HL-60 (cell line): ENCODE data around the gene SH2B3.

ENCODE experiments used
- DNase-seq, 2 experiments: peaks; one replicate each; pipeline ENCODE4 v3.0.0-alpha.2; 2010 to 2020; ENCODE audit warnings: low read depth in 1 of 2, low spot score in 1 of 2
- H3K27ac ChIP-seq: fragments of 250-450 bp; sonication (Bioruptor Pico); replicated peaks from 2 replicates; pipeline ENCODE4 v1.5.1; 2020; ENCODE audit warnings: mild to moderate bottlenecking, moderate library complexity
- H3K27me3 ChIP-seq: fragments of 250-450 bp; sonication (Bioruptor Pico); 2 replicates; pipeline ENCODE4 v1.5.1; 2021; ENCODE audit warnings: mild to moderate bottlenecking, moderate library complexity; ENCODE audit not compliant: insufficient read depth, poor library complexity, severe bottlenecking
- H3K4me3 ChIP-seq: replicated peaks from 2 replicates; pipeline ENCODE4 v1.5.1; 2011; ENCODE audit warnings: mild to moderate bottlenecking, control low read depth, low read length; ENCODE audit not compliant: insufficient read depth
- GABPA ChIP-seq: IDR thresholded peaks from 2 replicates; pipeline ENCODE4 v1.6.1; 2012; ENCODE audit warnings: low read depth
- POLR2AphosphoS5 ChIP-seq: IDR thresholded peaks from 2 replicates; pipeline ENCODE4 v1.6.1; 2012; ENCODE audit warnings: low read depth
- SPI1 ChIP-seq: IDR thresholded peaks from 2 replicates; pipeline ENCODE4 v1.6.1; 2012; ENCODE audit warnings: low read depth, mild to moderate bottlenecking, borderline replicate concordance
- TF ChIP-seq, protein P1 (sequence below): IDR thresholded peaks from 2 replicates; pipeline ENCODE4 v1.6.1; 2012; ENCODE audit warnings: low read depth; ENCODE audit not compliant: insufficient replicate concordance
- TF ChIP-seq, protein P2 (sequence below): IDR thresholded peaks from one replicate; pipeline ENCODE4 v1.5.1; 2011; ENCODE audit warnings: low read length, control low read depth, inconsistent platforms; ENCODE audit not compliant: insufficient read depth

SH2B3 gene

DNA sequence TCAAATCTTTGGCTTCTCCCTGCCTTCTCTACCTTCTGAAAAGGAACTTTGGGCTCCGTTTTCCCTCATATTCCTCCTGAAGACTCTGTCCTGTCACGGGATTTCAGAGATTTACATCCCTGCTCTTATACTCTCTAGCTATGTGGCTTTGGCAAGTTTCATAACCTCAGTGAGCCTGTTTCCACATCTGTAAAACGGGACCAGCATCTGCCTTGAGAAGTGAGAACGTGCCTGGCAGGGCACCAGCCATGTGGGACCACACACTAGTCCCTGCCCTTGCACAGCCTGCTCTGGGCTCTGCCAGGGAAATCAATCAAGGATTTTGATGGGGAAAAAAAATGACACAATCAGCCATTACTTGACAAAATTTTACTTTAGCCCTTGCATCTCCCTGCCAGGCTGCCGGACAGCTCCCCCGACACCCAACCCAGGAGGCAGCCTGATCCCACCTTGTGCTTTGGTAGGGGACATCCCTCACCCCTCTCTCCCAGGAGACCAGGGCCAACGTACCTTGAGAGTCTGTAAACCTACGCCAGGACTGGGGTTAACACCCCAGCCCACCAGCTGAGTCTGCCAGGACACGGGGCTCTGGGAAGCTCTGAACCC lies 45.3 kb upstream of the SH2B3 start:
- no peaks in the 10 kb centered on the region for H3K27me3 ChIP-seq
- H3K27ac ChIP-seq = no peak overlapping the region
- no peak for DNase-seq
- TF ChIP-seq SPI1 (no peak), GABPA (no peak)
- TF ChIP-seq, protein P1, sequence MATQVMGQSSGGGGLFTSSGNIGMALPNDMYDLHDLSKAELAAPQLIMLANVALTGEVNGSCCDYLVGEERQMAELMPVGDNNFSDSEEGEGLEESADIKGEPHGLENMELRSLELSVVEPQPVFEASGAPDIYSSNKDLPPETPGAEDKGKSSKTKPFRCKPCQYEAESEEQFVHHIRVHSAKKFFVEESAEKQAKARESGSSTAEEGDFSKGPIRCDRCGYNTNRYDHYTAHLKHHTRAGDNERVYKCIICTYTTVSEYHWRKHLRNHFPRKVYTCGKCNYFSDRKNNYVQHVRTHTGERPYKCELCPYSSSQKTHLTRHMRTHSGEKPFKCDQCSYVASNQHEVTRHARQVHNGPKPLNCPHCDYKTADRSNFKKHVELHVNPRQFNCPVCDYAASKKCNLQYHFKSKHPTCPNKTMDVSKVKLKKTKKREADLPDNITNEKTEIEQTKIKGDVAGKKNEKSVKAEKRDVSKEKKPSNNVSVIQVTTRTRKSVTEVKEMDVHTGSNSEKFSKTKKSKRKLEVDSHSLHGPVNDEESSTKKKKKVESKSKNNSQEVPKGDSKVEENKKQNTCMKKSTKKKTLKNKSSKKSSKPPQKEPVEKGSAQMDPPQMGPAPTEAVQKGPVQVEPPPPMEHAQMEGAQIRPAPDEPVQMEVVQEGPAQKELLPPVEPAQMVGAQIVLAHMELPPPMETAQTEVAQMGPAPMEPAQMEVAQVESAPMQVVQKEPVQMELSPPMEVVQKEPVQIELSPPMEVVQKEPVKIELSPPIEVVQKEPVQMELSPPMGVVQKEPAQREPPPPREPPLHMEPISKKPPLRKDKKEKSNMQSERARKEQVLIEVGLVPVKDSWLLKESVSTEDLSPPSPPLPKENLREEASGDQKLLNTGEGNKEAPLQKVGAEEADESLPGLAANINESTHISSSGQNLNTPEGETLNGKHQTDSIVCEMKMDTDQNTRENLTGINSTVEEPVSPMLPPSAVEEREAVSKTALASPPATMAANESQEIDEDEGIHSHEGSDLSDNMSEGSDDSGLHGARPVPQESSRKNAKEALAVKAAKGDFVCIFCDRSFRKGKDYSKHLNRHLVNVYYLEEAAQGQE = no peak
- TF ChIP-seq, protein P2, sequence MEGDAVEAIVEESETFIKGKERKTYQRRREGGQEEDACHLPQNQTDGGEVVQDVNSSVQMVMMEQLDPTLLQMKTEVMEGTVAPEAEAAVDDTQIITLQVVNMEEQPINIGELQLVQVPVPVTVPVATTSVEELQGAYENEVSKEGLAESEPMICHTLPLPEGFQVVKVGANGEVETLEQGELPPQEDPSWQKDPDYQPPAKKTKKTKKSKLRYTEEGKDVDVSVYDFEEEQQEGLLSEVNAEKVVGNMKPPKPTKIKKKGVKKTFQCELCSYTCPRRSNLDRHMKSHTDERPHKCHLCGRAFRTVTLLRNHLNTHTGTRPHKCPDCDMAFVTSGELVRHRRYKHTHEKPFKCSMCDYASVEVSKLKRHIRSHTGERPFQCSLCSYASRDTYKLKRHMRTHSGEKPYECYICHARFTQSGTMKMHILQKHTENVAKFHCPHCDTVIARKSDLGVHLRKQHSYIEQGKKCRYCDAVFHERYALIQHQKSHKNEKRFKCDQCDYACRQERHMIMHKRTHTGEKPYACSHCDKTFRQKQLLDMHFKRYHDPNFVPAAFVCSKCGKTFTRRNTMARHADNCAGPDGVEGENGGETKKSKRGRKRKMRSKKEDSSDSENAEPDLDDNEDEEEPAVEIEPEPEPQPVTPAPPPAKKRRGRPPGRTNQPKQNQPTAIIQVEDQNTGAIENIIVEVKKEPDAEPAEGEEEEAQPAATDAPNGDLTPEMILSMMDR = no peak
- H3K4me3 ChIP-seq = no peak overlapping the region

DNA sequence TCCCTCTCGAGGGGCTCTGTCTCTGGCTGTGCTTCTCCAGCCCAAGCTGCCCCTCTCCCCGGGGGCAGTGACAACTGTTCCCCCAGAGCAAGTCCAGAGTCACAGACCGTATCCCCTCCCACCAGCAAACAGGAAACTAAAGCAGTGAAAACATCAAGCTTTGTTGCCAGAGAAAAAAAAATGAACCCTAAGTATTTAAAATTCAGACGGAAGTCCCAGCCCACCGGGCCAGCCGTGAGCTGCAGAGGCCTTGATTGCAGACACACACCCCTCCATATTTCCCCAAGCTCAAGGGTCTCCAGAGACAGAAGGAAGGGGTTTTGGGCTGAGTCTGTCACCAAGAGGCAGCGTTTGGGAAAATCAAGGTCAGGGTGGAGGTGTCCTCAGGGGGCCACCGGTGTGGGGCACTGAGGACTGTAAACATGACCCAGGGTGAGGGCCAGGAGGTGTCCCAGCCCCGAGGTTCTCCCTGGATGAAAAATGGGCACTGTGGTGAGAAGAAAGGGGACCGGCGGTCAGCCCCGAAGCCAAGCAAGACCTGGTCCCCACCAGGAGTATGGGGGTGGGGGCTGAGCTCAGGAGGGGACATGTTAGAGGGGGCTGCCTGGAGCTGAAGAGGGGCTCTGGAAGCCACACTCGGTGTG lies 44.5 kb upstream of the SH2B3 start:
- DNase-seq = no peak
- no peak overlapping the region for H3K27ac ChIP-seq
- TF ChIP-seq, protein P2 = no peak
- TF ChIP-seq SPI1 = no peak
- no peak for TF ChIP-seq GABPA
- TF ChIP-seq, protein P1 = no peak
- TF ChIP-seq POLR2AphosphoS5 = no peak
- H3K27me3 ChIP-seq = no peaks in the 10 kb centered on the region
- no peak overlapping the region for H3K4me3 ChIP-seq

DNA sequence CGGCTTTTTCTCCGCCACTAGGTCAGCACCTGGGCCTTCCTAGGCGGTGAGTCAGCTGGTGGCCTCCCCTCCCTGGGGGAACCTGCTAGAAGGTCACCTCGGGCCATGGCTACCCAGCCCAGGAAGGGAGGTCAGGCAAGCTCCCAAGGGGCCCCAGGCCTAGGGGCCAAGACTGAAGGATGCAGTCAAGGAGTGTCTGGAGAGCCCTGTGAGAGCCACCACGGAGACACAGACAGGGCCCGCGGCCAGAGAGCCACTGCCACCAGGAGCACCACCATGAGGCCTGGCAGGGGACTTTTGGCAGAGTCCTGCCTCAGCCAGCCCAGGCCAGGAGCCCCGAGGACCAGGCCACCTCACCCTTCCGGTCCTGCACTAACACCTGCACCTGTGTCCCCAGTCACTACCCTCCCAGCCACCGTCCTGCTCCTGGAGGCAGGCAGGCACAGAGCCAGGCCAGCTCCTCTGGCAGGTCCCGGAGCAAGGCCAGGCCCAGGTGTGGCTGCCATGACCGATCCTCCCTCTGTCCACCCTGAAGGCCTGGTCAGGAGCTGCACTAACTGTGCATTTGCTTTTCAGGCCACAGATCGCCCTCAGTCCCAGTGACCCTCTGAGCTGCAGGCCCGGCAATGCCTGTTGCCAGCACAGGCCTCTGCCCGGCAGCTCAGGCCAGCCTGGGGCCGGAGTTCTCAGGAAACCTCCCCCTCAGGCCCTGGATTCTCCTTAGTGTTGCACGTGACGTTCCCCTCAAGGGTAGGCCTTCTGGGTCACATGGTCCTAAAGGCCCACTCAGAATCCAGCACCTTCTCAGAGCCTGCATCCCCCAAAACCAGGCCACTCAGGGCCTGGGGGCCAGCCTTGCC lies 43.8 kb upstream of the SH2B3 start:
- Histone ChIP-seq H3K27ac (no peak overlapping the region), H3K4me3 (no peak overlapping the region), H3K27me3 (no peaks in the 10 kb centered on the region)
- no peak for DNase-seq
- TF ChIP-seq, protein P1 = no peak
- TF ChIP-seq GABPA (no peak), SPI1 (no peak), POLR2AphosphoS5 (no peak)
- TF ChIP-seq, protein P2 = no peak
